ENCODE results near the gene CELF2. TPM values are rescaled to one million over a fixed set of nuclear protein-coding genes. Genes with fewer than 3 reads are reported as not detected.

CELF2 gene
- total and polyA plus RNA-seq, 2 experiments from 2014 or later = 16.6 to 26.9 TPM

GRCh38 chr10:11292576-11293302, 275.1 kb downstream of the CELF2 start:
- H3K9me2 ChIP-seq (replicated peaks; ENCODE audit: insufficient read depth) = no peaks in the 10 kb centered on the region
- no peak for TF ChIP-seq EZH2phosphoT487 (IDR thresholded peaks at IDR 0.05; ENCODE audit: low read depth, severe bottlenecking, unreplicated experiment)
- no peak for TF ChIP-seq CTCF (IDR thresholded peaks at IDR 0.05; ENCODE audit: poor library complexity)
- no peak for TF ChIP-seq EZH2 (IDR thresholded peaks at IDR 0.05; ENCODE audit: borderline replicate concordance)
- 95% methylated on average over 14 of the region's 14 CpGs for WGBS (ENCODE audit: low lambda C conversion rate, missing lambda C conversion rate)
- no peaks in the 10 kb centered on the region for H4K20me1 ChIP-seq (ENCODE audit: insufficient read depth, poor library complexity, severe bottlenecking)
- no peak overlapping the region for H3K4me2 ChIP-seq
- no peaks in the 10 kb centered on the region for H3K9me3 ChIP-seq (ENCODE audit: low read depth)
- DNase-seq (ENCODE audit: low spot score) = no peak
- H3K27ac ChIP-seq = no peak overlapping the region
- H3K4me1 ChIP-seq (ENCODE audit: insufficient read depth) = no peaks in the 10 kb centered on the region
- no peak overlapping the region for H2AFZ ChIP-seq
- H3K79me2 ChIP-seq = no peaks in the 10 kb centered on the region
- H3K27me3 ChIP-seq = no peaks in the 10 kb centered on the region
- no peaks in the 10 kb centered on the region for H3K36me3 ChIP-seq (replicated peaks; ENCODE audit: insufficient read depth, low read depth)
- no peak overlapping the region for H3K4me3 ChIP-seq

GRCh38 chr10:11293332-11293731, 275.7 kb downstream of the CELF2 start:
- Histone ChIP-seq H3K9me3 (ENCODE audit: low read depth) (no peaks in the 10 kb centered on the region), H3K27ac (no peak overlapping the region), H3K4me2 (no peak overlapping the region), H3K36me3 (replicated peaks; ENCODE audit: insufficient read depth, low read depth) (no peaks in the 10 kb centered on the region), H3K4me3 (no peak overlapping the region), H4K20me1 (ENCODE audit: insufficient read depth, poor library complexity, severe bottlenecking) (no peaks in the 10 kb centered on the region), H3K9me2 (replicated peaks; ENCODE audit: insufficient read depth) (no peaks in the 10 kb centered on the region), H3K4me1 (ENCODE audit: insufficient read depth) (no peaks in the 10 kb centered on the region), H3K79me2 (no peaks in the 10 kb centered on the region), H2AFZ (no peak overlapping the region), H3K27me3 (no peaks in the 10 kb centered on the region)
- no peak for DNase-seq (ENCODE audit: low spot score)
- 87% methylated on average over 7 of the region's 7 CpGs for WGBS (ENCODE audit: low lambda C conversion rate, missing lambda C conversion rate)
- no peak for TF ChIP-seq EZH2phosphoT487 (IDR thresholded peaks at IDR 0.05; ENCODE audit: low read depth, severe bottlenecking, unreplicated experiment)

- 86% methylated on average over 6 of the region's 6 CpGs for WGBS (ENCODE audit: low lambda C conversion rate, missing lambda C conversion rate)
- Histone ChIP-seq H3K4me2 (no peak overlapping the region), H3K9me2 (replicated peaks; ENCODE audit: insufficient read depth) (no peaks in the 10 kb centered on the region), H3K4me3 (no peak overlapping the region), H3K4me1 (ENCODE audit: insufficient read depth) (no peaks in the 10 kb centered on the region), H2AFZ (no peak overlapping the region), H3K27ac (no peak overlapping the region), H3K79me2 (no peaks in the 10 kb centered on the region), H3K27me3 (no peaks in the 10 kb centered on the region), H3K9me3 (ENCODE audit: low read depth) (no peaks in the 10 kb centered on the region), H4K20me1 (ENCODE audit: insufficient read depth, poor library complexity, severe bottlenecking) (no peaks in the 10 kb centered on the region), H3K36me3 (replicated peaks; ENCODE audit: insufficient read depth, low read depth) (no peaks in the 10 kb centered on the region)
- DNase-seq (ENCODE audit: low spot score) = no peak
- TF ChIP-seq EZH2phosphoT487 (IDR thresholded peaks at IDR 0.05; ENCODE audit: low read depth, severe bottlenecking, unreplicated experiment) = no peak
- TF ChIP-seq EZH2 (IDR thresholded peaks at IDR 0.05; ENCODE audit: borderline replicate concordance) = no peak
- TF ChIP-seq CTCF (IDR thresholded peaks at IDR 0.05; ENCODE audit: poor library complexity) = no peak
These were observed 277.3 kb downstream of the CELF2 start for GRCh38 chr10:11294831-11295450.

- H4K20me1 ChIP-seq (ENCODE audit: insufficient read depth, poor library complexity, severe bottlenecking) = no peaks in the 10 kb centered on the region
- no peaks in the 10 kb centered on the region for H3K4me1 ChIP-seq (ENCODE audit: insufficient read depth)
- no peaks in the 10 kb centered on the region for H3K79me2 ChIP-seq
- no peaks in the 10 kb centered on the region for H3K9me3 ChIP-seq (ENCODE audit: low read depth)
- TF ChIP-seq EZH2 (IDR thresholded peaks at IDR 0.05; ENCODE audit: borderline replicate concordance) = no peak
- TF ChIP-seq CTCF (IDR thresholded peaks at IDR 0.05; ENCODE audit: poor library complexity) = no peak
- no peak for TF ChIP-seq EZH2phosphoT487 (IDR thresholded peaks at IDR 0.05; ENCODE audit: low read depth, severe bottlenecking, unreplicated experiment)
- H3K27ac ChIP-seq = no peak overlapping the region
- H3K4me3 ChIP-seq = no peak overlapping the region
- H3K36me3 ChIP-seq (replicated peaks; ENCODE audit: insufficient read depth, low read depth) = no peaks in the 10 kb centered on the region
- H3K4me2 ChIP-seq = no peak overlapping the region
- H3K27me3 ChIP-seq = no peaks in the 10 kb centered on the region
- WGBS (ENCODE audit: low lambda C conversion rate, missing lambda C conversion rate) = 89% methylated on average over 3 of the region's 3 CpGs
- no peak overlapping the region for H2AFZ ChIP-seq
- H3K9me2 ChIP-seq (replicated peaks; ENCODE audit: insufficient read depth) = no peaks in the 10 kb centered on the region
- no peak for DNase-seq (ENCODE audit: low spot score)
These were observed 277.8 kb downstream of the CELF2 start for GRCh38 chr10:11295492-11295891.

Measured in hepatocyte (in vitro differentiated cells).